Brain microvascular endothelial cell (primary cell): ENCODE results near the gene CUL7.

Experiments
- DNase-seq: peaks from one replicate; pipeline ENCODE4 v3.0.0-alpha.2; 2020
- H3K27ac ChIP-seq: fragments of 250-450 bp; sonication (Bioruptor Pico); 2 replicates; pipeline ENCODE4 v1.5.1; 2020; ENCODE audit warnings: mild to moderate bottlenecking, moderate library complexity
- H3K27me3 ChIP-seq: fragments of 250-450 bp; sonication (Bioruptor Pico); replicated peaks from 2 replicates; pipeline ENCODE4 v1.5.1; 2020; ENCODE audit warnings: mild to moderate bottlenecking
- H3K36me3 ChIP-seq: fragments of 250-450 bp; sonication (Bioruptor Pico); replicated peaks from 2 replicates; pipeline ENCODE4 v1.5.1; 2020; ENCODE audit warnings: mild to moderate bottlenecking
- H3K4me3 ChIP-seq: 2 replicates; pipeline ENCODE4 v1.5.1; 2011; ENCODE audit warnings: low read depth, mild to moderate bottlenecking, control low read depth, low read length, moderate library complexity
- in situ Hi-C: cut with HindIII; loops from 2 replicates; pipeline ENCODE4 v1.10.0; 2017; ENCODE audit warnings: low sequenced_read_pairs, low pct_ligation_motif_present
- TF ChIP-seq, protein P1 (sequence below): IDR thresholded peaks from 2 replicates; pipeline ENCODE4 v1.5.1; 2011; ENCODE audit warnings: low read depth, mild to moderate bottlenecking, moderate library complexity, low read length, control low read depth, inconsistent platforms; ENCODE audit errors: missing control alignments

Gene CUL7

DNA sequence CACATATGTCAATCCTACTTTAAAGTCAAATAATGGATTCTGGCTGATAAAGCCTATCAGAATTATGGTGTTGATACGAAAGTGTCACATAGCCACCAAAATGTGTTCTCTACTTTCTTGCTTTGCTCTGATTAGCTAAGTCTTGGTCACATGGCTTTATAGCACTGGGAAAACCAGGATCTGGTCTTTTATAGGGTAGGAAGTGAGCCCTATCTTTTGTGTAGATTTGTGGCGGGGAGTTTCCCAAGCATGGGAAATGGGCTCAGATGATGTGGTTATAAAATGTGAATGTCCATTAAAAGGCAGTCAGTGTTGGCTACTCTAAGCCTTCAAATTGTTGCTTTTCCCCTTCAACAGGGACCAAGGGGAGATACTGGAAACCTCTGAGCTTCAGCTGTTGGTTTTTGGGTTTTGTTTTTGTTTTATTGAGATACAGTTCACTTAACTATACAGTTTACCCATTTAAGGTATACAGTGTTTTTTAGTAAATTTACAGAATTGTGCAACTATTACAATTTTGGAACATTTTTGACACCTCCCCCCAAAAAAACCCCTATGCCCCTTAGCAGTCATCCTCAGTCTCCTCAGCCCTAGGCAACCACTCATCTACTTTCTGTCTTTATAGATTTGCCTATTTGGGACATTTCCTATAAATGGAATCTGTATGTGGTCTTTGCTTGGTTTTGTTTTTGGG lies 20.0 kb downstream of the CUL7 start:
- Histone ChIP-seq H3K36me3 (peaks cover 60% of the 10 kb centered on the region), H3K27ac (no peak overlapping the region), H3K4me3 (no peak overlapping the region), H3K27me3 (no peaks in the 10 kb centered on the region)
- TF ChIP-seq, protein P1, sequence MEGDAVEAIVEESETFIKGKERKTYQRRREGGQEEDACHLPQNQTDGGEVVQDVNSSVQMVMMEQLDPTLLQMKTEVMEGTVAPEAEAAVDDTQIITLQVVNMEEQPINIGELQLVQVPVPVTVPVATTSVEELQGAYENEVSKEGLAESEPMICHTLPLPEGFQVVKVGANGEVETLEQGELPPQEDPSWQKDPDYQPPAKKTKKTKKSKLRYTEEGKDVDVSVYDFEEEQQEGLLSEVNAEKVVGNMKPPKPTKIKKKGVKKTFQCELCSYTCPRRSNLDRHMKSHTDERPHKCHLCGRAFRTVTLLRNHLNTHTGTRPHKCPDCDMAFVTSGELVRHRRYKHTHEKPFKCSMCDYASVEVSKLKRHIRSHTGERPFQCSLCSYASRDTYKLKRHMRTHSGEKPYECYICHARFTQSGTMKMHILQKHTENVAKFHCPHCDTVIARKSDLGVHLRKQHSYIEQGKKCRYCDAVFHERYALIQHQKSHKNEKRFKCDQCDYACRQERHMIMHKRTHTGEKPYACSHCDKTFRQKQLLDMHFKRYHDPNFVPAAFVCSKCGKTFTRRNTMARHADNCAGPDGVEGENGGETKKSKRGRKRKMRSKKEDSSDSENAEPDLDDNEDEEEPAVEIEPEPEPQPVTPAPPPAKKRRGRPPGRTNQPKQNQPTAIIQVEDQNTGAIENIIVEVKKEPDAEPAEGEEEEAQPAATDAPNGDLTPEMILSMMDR = no peak
- in situ Hi-C loops = no loop called here
- no peak for DNase-seq

DNA sequence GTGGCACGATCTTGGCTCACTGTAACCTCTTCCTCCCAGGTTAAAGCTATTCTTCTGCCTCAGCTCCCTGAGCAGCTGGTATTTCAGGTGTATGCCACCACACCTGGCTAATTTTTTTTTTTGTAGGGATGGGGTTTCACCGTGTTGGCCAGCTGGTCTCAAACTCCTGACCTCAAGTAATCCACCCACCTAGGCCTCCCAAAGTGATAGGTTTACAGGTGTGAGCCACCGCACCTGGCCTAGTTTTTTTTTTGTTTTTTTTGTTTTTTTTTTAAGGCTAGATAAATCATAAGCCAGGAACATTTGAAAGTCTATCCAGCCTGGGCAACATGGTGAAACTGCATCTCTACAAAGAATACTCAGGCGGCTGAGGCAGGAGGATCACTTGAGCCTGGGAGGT lies 21.3 kb downstream of the CUL7 start:
- no peak for DNase-seq
- peaks cover 59% of the 10 kb centered on the region for H3K36me3 ChIP-seq
- H3K4me3 ChIP-seq = no peak overlapping the region
- no peak overlapping the region for H3K27ac ChIP-seq
- in situ Hi-C loops = no loop called here
- H3K27me3 ChIP-seq = no peaks in the 10 kb centered on the region
- TF ChIP-seq, protein P1 = no peak

DNA sequence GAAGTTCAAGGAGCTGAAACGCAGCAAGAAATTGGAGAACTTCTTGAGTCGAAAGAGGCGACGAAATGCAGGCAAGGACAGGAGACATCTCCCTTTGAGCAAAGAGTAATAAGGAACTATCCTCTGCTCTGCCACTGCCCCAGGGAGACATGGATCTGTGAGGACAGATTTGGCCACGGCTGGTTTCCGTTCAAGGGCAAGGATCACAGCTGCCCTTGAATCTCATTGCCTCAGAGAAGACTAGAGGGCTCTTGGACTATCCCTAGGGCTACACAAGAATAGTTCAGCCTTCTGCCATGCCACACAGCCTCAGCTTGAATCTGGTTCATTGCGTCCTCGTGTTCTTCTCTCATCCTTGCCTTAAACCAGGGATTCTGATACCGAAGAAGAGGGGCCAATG lies 24.5 kb downstream of the CUL7 start:
- peaks cover 66% of the 10 kb centered on the region for H3K36me3 ChIP-seq
- in situ Hi-C loops = no loop called here
- DNase-seq = no peak

DNA sequence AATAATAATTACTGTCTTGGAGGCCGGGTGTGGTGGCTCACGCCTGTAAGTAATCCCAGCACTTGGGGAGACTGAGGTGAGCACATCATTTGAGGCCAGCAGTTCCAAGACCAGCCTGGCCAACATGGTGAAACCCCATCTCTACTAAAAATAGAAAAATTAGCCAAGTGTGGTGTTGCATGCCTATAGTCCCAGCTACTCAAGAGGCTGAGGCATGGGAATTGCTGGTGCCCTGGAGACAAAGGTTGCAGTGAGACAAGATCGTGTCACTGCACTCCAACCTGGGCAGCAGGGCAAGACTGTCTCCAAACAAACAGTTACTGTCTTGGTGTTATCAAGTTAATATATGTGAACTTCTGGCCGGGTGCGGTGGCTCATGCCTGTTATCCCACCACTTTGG lies 27.3 kb downstream of the CUL7 start:
- Histone ChIP-seq H3K36me3 (peaks cover 57% of the 10 kb centered on the region), H3K4me3 (no peak overlapping the region), H3K27me3 (no peaks in the 10 kb centered on the region), H3K27ac (no peak overlapping the region)
- in situ Hi-C loops = no loop called here
- DNase-seq = no peak
- TF ChIP-seq, protein P1 = no peak

More for the DNA sequence above, 24.5 kb downstream of the CUL7 start:
- TF ChIP-seq, protein P1 = no peak
- H3K27ac ChIP-seq = no peak overlapping the region
- H3K4me3 ChIP-seq = no peak overlapping the region
- H3K27me3 ChIP-seq = no peaks in the 10 kb centered on the region

DNA sequence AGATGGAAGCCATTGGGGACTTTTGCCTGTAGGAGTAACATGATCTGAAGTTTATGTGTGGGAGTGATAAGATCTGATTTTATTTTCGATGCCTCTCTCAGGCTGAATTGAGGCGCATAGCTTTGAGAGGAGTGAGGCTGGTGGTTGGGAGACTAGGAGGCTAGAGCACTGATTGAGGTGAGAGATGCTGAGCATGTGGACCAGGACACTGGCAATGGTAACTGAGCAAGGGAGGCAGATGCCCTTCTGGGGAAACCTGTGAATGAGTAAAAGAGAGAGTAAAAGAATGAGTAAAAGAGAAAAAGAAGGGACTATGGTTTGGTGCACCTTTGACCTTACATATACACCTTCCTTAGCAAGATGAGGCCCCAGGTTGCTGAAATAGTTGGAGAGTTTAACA lies 29.2 kb downstream of the CUL7 start:
- H3K27ac ChIP-seq = no peak overlapping the region
- peaks cover 53% of the 10 kb centered on the region for H3K36me3 ChIP-seq
- TF ChIP-seq, protein P1 = no peak
- no peak overlapping the region for H3K4me3 ChIP-seq
- H3K27me3 ChIP-seq = no peaks in the 10 kb centered on the region
- in situ Hi-C loops = no loop called here
- no peak for DNase-seq
